Body of pancreas (tissue), 4 donors: ENCODE data around the gene KLK10.

Experiments
- CTCF ChIP-seq, 7 experiments: fragments of 450-650 bp in 4 of 7; fragments of 200-600 bp in 3 of 7; sonication (generic) in 3 of 7; IDR thresholded peaks; one replicate each; pipeline ENCODE4 v1.5.1; 2016 to 2019; ENCODE audit warnings: antibody characterized with exemption in 7 of 7
- POLR2A ChIP-seq, 3 donors: fragments of 450-650 bp; IDR thresholded peaks; one replicate each; pipeline ENCODE4 v1.6.1; 2016; ENCODE audit warnings: antibody characterized with exemption in 3 of 3, mild to moderate bottlenecking in 2 of 3

- TF ChIP-seq CTCF (IDR thresholded peaks at IDR 0.05) = no peak
- TF ChIP-seq POLR2A (IDR thresholded peaks at IDR 0.05) = no peak
Observed at GRCh38 chr19:51044327-51044726, 24.8 kb upstream of the KLK10 start.
